Stromal cell of bone marrow (primary cell): ENCODE results near the gene ABCA7.

Experiments
- DNase-seq: peaks from one replicate; pipeline ENCODE4 v3.0.0-alpha.2; 2012; ENCODE audit warnings: low read depth

The ABCA7 gene

GRCh38 chr19:1004204-1004802, 35.6 kb upstream of the ABCA7 start:
- no peak for DNase-seq

- DNase-seq, result no peak
Measured at GRCh38 chr19:1004803-1005664, 34.9 kb upstream of the ABCA7 start.

- no peak for DNase-seq
Measured at GRCh38 chr19:1006711-1007398, 33.1 kb upstream of the ABCA7 start.

GRCh38 chr19:1007399-1008251, 32.3 kb upstream of the ABCA7 start:
- DNase-seq, result no peak

GRCh38 chr19:1008268-1009040, 31.5 kb upstream of the ABCA7 start:
- no peak for DNase-seq

GRCh38 chr19:1009041-1009980, 30.6 kb upstream of the ABCA7 start:
- DNase-seq, result no peak

GRCh38 chr19:1009981-1010538, 29.8 kb upstream of the ABCA7 start:
- DNase-seq, result no peak

GRCh38 chr19:1010586-1011510, 29.1 kb upstream of the ABCA7 start:
- no peak for DNase-seq

GRCh38 chr19:1011831-1012333, 28.0 kb upstream of the ABCA7 start:
- DNase-seq, result no peak

GRCh38 chr19:1012334-1012733, 27.6 kb upstream of the ABCA7 start:
- DNase-seq, result no peak

GRCh38 chr19:1013218-1013617, 26.7 kb upstream of the ABCA7 start:
- no peak for DNase-seq

- no peak for DNase-seq
Measured at GRCh38 chr19:1014161-1015060, 25.5 kb upstream of the ABCA7 start.

- no peak for DNase-seq
Measured at GRCh38 chr19:1015061-1015781, 24.7 kb upstream of the ABCA7 start.

GRCh38 chr19:1015782-1016646, 23.9 kb upstream of the ABCA7 start:
- DNase-seq, result no peak

GRCh38 chr19:1016647-1017114, 23.2 kb upstream of the ABCA7 start:
- DNase-seq, result no peak
